Measurements from ENCODE around the gene CDR2L. TPM values are rescaled to one million over a fixed set of nuclear protein-coding genes. Genes with fewer than 3 reads are reported as not detected.
A peak's percentile ranks its signal among the peaks of the same experiment; 100 is the strongest.

Gene CDR2L
- total RNA-seq, 1 experiment from 2014 or later, result 39.4 TPM

DNA sequence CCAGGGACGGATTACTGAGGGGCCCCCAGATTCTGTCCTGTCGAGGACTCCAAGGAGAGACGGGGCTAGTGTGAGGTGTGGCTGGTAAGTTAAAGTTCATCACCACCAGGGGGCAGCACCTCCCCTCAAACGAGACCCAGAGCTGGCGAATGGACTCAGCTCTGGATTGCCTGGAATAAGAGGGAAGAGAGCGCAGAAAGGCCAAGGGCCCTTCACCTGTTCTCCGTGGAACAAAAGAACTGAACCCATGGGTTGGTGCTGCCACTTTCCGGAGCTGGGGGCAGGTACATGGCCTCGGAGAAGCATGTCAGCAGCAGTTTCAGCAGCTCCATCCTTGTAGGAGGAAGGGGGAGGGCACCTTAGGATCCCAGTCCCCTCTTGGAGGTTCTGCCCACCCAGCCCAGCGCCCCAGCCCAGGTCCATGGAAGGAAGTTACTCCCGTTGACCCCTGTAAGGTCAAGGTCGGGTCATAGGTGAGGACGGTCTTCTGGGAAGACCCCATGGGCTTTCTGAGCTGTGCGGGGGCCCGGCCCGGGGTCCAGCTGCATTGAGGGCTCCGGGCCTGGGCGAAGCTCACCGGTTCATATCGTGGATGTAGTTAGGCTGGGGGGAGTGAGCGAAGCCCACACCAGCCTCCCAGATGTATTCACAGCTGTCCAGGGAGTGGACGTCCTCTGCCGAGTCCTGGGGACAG, 25.6 kb upstream of the CDR2L start:
- TF ChIP-seq, protein P1, sequence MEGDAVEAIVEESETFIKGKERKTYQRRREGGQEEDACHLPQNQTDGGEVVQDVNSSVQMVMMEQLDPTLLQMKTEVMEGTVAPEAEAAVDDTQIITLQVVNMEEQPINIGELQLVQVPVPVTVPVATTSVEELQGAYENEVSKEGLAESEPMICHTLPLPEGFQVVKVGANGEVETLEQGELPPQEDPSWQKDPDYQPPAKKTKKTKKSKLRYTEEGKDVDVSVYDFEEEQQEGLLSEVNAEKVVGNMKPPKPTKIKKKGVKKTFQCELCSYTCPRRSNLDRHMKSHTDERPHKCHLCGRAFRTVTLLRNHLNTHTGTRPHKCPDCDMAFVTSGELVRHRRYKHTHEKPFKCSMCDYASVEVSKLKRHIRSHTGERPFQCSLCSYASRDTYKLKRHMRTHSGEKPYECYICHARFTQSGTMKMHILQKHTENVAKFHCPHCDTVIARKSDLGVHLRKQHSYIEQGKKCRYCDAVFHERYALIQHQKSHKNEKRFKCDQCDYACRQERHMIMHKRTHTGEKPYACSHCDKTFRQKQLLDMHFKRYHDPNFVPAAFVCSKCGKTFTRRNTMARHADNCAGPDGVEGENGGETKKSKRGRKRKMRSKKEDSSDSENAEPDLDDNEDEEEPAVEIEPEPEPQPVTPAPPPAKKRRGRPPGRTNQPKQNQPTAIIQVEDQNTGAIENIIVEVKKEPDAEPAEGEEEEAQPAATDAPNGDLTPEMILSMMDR (IDR thresholded peaks at IDR 0.05; ENCODE audit: unreplicated experiment), result peak; percentile 87
- Mint-ChIP-seq H3K36me3 (ENCODE audit: insufficient read depth, unreplicated experiment) (peaks cover 64% of the 10 kb centered on the region), H3K9me3 (ENCODE audit: low read depth, unreplicated experiment) (no peaks in the 10 kb centered on the region), H3K27ac (ENCODE audit: unreplicated experiment) (no peak overlapping the region), H3K27me3 (ENCODE audit: unreplicated experiment) (no peaks in the 10 kb centered on the region), H3K4me3 (ENCODE audit: low read depth, unreplicated experiment) (no peak overlapping the region), H3K4me1 (ENCODE audit: low read depth, unreplicated experiment) (peaks cover 20% of the 10 kb centered on the region)
- intact Hi-C loops (cut with micrococcal nuclease; ENCODE audit: unreplicated experiment), result loop anchor here (5.0 kb wide), 2 partner anchors 50 to 70 kb away; partner anchors contain the start of gene MRPL58
- CTCF ChIA-PET, result interaction anchor here (0.5 to 4.0 kb wide), 19 partner anchors 11 to 323 kb away, joined by 3 to 38 read pairs (median 5); partner anchors contain the start of genes ATP5PD, CDR2L, HID1 and KCTD2
- no TSS peak for BruUV-seq (replicated peaks)
- DNase-seq, result peak; percentile 93

DNA sequence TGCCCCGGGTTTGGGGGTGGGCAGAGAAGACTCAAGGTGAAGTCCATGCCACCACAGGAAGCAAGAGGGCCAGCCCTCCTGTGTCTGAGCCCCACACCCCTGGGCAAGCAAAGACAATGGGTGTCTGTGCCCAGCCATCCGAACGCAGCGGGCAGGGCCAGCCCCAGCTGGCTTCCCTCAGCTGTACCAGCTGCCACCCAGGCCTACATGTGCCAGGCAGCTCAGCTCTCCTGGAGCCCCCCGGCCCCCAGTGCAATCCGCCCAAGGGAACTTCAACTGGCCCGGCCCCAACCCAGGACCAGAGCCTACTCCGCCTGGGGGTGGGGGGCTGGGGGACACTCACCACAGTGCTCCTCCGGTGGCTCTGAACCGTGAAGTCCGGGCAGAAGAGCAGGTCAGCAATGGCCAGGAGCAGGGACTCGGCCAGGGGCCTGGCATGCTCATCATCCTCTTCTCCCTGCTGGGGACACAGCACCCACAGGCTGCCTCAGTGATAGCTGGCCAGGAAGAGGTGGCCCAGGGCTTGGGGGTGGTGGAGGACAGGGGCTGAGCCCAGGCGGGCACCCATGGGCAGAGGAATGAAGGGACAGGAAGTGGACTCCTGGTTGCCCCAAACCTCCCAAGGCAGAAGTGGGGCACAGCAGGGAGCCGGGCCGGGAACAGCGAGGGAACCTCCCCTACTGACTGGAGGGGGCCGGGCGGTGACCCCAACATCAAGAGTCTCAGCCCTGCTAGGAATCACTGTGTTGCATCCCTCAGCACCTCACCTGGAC, 24.6 kb upstream of the CDR2L start:
- intact Hi-C loops (cut with micrococcal nuclease; ENCODE audit: unreplicated experiment), result loop anchor here (5.0 kb wide), 2 partner anchors 49 to 69 kb away; partner anchors contain the start of gene MRPL58
- no TSS peak for BruUV-seq (replicated peaks)
- Mint-ChIP-seq H3K27me3 (ENCODE audit: unreplicated experiment) (no peaks in the 10 kb centered on the region), H3K36me3 (ENCODE audit: insufficient read depth, unreplicated experiment) (peaks cover 57% of the 10 kb centered on the region), H3K4me1 (ENCODE audit: low read depth, unreplicated experiment) (peaks cover 23% of the 10 kb centered on the region), H3K9me3 (ENCODE audit: low read depth, unreplicated experiment) (no peaks in the 10 kb centered on the region), H3K27ac (ENCODE audit: unreplicated experiment) (no peak overlapping the region), H3K4me3 (ENCODE audit: low read depth, unreplicated experiment) (no peak overlapping the region)
- CTCF ChIA-PET, result interaction anchor here (0.6 to 4.0 kb wide), 6 partner anchors 10 to 239 kb away, joined by 4 to 38 read pairs (median 17); partner anchors contain the start of genes HID1 and MRPL58
- no peak for DNase-seq
- TF ChIP-seq, protein P1 (IDR thresholded peaks at IDR 0.05; ENCODE audit: unreplicated experiment), result no peak

DNA sequence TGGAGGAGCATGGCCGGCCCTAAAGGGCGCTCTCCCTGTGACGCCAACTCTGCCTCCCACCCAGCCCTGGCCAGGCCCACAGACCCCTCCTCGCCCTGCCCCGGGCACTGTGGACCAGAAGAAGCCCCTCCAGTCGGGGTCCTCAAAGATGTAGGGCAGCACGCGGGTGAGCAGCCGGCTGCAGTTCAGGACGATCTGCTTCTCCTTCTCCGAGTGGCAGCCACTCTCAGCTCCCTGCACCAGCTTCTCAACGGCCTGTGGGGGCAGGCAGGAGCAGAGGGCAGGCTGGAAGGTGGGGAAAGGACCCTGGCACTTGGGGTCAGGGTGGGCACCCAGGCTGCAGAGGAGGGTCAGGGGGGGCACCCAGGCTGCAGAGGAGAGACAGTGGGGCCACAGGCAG, 23.8 kb upstream of the CDR2L start:
- no peak overlapping the region for H3K4me3 Mint-ChIP-seq (ENCODE audit: low read depth, unreplicated experiment)
- H3K9me3 Mint-ChIP-seq (ENCODE audit: low read depth, unreplicated experiment), result no peaks in the 10 kb centered on the region
- BruUV-seq (replicated peaks), result no TSS peak
- peaks cover 55% of the 10 kb centered on the region for H3K36me3 Mint-ChIP-seq (ENCODE audit: insufficient read depth, unreplicated experiment)
- TF ChIP-seq, protein P1 (IDR thresholded peaks at IDR 0.05; ENCODE audit: unreplicated experiment), result peak; percentile 13
- CTCF ChIA-PET, result interaction anchor here (1.4 to 4.0 kb wide), 2 partner anchors 9 to 49 kb away, joined by 3 to 26 read pairs; partner anchors contain the start of genes HID1 and MRPL58
- intact Hi-C loops (cut with micrococcal nuclease; ENCODE audit: unreplicated experiment), result loop anchor here (5.0 kb wide), 2 partner anchors 49 to 69 kb away; partner anchors contain the start of gene MRPL58
- H3K27ac Mint-ChIP-seq (ENCODE audit: unreplicated experiment), result no peak overlapping the region
- no peak for DNase-seq
- peaks cover 31% of the 10 kb centered on the region for H3K4me1 Mint-ChIP-seq (ENCODE audit: low read depth, unreplicated experiment)
- H3K27me3 Mint-ChIP-seq (ENCODE audit: unreplicated experiment), result no peaks in the 10 kb centered on the region

DNA sequence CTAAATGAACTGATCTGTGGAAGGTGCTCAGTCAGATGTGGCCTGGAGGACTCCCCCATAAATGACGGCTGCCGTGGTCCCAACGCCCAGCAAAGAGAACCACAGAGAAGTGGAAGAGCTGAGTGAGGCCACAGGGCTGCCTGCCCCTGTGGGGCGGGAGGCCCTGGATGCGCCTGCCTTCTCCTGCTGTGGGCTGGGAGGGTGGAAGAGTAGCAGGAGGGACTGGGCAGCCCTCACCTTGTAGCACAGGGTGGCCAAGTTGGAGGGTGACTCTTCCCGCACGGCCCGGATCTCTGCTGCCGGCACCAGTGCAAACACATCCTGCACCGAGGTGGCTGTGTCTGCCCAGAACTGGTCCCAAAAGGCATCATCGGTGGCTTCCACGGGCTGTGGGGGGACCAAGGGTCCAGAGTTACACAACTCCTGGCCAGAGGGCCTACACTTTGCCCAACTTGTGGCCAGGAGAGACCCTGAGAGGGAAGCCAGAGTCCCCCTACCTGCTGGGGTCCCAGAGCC, 23.1 kb upstream of the CDR2L start:
- TF ChIP-seq, protein P1 (IDR thresholded peaks at IDR 0.05; ENCODE audit: unreplicated experiment), result no peak
- H3K4me1 Mint-ChIP-seq (ENCODE audit: low read depth, unreplicated experiment), result peaks cover 36% of the 10 kb centered on the region
- H3K4me3 Mint-ChIP-seq (ENCODE audit: low read depth, unreplicated experiment), result no peak overlapping the region
- CTCF ChIA-PET, result interaction anchor here (1.4 to 4.0 kb wide), 2 partner anchors 9 to 48 kb away, joined by 3 to 26 read pairs; partner anchors contain the start of genes HID1 and MRPL58
- intact Hi-C loops (cut with micrococcal nuclease; ENCODE audit: unreplicated experiment), result loop anchor here (5.0 kb wide), 2 partner anchors 48 to 68 kb away; partner anchors contain the start of gene MRPL58
- H3K9me3 Mint-ChIP-seq (ENCODE audit: low read depth, unreplicated experiment), result no peaks in the 10 kb centered on the region
- no peaks in the 10 kb centered on the region for H3K27me3 Mint-ChIP-seq (ENCODE audit: unreplicated experiment)
- no TSS peak for BruUV-seq (replicated peaks)
- H3K27ac Mint-ChIP-seq (ENCODE audit: unreplicated experiment), result no peak overlapping the region
- H3K36me3 Mint-ChIP-seq (ENCODE audit: insufficient read depth, unreplicated experiment), result peaks cover 52% of the 10 kb centered on the region
- DNase-seq, result no peak
